ENCODE data around the gene IL17RE. TPM values are rescaled to one million over a fixed set of nuclear protein-coding genes. Genes with fewer than 3 reads are reported as not detected.
A peak's percentile ranks its signal among the peaks of the same experiment; 100 is the strongest.

Gene IL17RE
- total and polyA plus RNA-seq, 9 of the 15 experiments (the other 6 are each of a cell fraction or from before 2014, with no cell fraction given), result 0.32 to 1.9 (median 0.51) TPM; not detected in 4

DNA sequence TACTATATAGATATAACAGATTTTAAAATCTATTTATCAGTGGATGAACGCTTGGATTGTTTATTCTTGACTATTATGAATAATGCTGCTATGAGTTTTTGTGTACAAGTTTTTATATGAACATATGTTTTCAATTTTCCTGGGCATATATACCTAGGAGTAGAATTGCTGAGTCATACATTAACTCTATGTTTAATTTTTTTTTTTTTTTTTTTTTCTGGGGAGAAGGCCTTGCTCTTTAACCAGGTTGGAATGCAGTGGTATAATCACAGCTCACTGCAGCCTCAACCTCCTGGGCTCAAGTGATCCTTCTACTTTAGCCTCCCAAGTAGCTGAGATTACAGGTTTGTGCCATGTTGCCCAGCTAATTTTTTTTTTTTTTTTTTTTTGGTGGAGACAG, 31.7 kb upstream of the IL17RE start (continued):
- TF ChIP-seq NFXL1 (CRISPR knock-in tag; IDR thresholded peaks at IDR 0.05), result no peak
- TF ChIP-seq, protein P1, sequence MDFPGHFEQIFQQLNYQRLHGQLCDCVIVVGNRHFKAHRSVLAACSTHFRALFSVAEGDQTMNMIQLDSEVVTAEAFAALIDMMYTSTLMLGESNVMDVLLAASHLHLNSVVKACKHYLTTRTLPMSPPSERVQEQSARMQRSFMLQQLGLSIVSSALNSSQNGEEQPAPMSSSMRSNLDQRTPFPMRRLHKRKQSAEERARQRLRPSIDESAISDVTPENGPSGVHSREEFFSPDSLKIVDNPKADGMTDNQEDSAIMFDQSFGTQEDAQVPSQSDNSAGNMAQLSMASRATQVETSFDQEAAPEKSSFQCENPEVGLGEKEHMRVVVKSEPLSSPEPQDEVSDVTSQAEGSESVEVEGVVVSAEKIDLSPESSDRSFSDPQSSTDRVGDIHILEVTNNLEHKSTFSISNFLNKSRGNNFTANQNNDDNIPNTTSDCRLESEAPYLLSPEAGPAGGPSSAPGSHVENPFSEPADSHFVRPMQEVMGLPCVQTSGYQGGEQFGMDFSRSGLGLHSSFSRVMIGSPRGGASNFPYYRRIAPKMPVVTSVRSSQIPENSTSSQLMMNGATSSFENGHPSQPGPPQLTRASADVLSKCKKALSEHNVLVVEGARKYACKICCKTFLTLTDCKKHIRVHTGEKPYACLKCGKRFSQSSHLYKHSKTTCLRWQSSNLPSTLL (IDR thresholded peaks at IDR 0.05), result no peak
- TF ChIP-seq ESRRB (CRISPR knock-in tag; IDR thresholded peaks at IDR 0.05; ENCODE audit: borderline replicate concordance), result no peak
- peak; percentile 95 for TF ChIP-seq NFE2L1 (tag; IDR thresholded peaks at IDR 0.05; ENCODE audit: borderline replicate concordance, low read depth)
- TF ChIP-seq ADNP (tag; IDR thresholded peaks at IDR 0.05), result 0 out of 2 replicates have a peak, but pooled peaks have one; percentile 5
- TF ChIP-seq NBN (IDR thresholded peaks at IDR 0.05; ENCODE audit: low read depth), result 0 out of 2 replicates have a peak, but pooled peaks have one; percentile 14
- TF ChIP-seq, protein P2, sequence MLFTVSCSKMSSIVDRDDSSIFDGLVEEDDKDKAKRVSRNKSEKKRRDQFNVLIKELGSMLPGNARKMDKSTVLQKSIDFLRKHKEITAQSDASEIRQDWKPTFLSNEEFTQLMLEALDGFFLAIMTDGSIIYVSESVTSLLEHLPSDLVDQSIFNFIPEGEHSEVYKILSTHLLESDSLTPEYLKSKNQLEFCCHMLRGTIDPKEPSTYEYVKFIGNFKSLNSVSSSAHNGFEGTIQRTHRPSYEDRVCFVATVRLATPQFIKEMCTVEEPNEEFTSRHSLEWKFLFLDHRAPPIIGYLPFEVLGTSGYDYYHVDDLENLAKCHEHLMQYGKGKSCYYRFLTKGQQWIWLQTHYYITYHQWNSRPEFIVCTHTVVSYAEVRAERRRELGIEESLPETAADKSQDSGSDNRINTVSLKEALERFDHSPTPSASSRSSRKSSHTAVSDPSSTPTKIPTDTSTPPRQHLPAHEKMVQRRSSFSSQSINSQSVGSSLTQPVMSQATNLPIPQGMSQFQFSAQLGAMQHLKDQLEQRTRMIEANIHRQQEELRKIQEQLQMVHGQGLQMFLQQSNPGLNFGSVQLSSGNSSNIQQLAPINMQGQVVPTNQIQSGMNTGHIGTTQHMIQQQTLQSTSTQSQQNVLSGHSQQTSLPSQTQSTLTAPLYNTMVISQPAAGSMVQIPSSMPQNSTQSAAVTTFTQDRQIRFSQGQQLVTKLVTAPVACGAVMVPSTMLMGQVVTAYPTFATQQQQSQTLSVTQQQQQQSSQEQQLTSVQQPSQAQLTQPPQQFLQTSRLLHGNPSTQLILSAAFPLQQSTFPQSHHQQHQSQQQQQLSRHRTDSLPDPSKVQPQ (CRISPR knock-in tag; IDR thresholded peaks at IDR 0.05; ENCODE audit: borderline replicate concordance), result no peak
- TF ChIP-seq MAFF (IDR thresholded peaks at IDR 0.05; ENCODE audit: low read length), result peak; percentile 97
- TF ChIP-seq BACH1 (tag; IDR thresholded peaks at IDR 0.05), result peak; percentile 90
- TF ChIP-seq MAFG (tag; conservative IDR thresholded peaks at IDR 0.05), result peak; percentile 99
- no peak for TF ChIP-seq MIER1 (IDR thresholded peaks at IDR 0.05; ENCODE audit: low read depth)
- TF ChIP-seq EP300 (IDR thresholded peaks at IDR 0.05; ENCODE audit: low read length), result peak; percentile 21; the same call in 1 of the 2 replicates
- TF ChIP-seq HCFC1 (IDR thresholded peaks at IDR 0.05; ENCODE audit: low read depth, low read length), result no peak
- no peak for TF ChIP-seq DDX20 (tag; IDR thresholded peaks at IDR 0.05; ENCODE audit: low read depth)
- no peak for TF ChIP-seq NFYB (IDR thresholded peaks at IDR 0.05; ENCODE audit: extremely low read depth, insufficient read length)
- TF ChIP-seq ZNF217 (CRISPR knock-in tag; IDR thresholded peaks at IDR 0.05), result no peak
- TF ChIP-seq ARID2 (IDR thresholded peaks at IDR 0.05), result peak; percentile 43; the same call in 1 of the 2 replicates
- no peak for TF ChIP-seq ZNF57 (CRISPR knock-in tag; IDR thresholded peaks at IDR 0.05)
- peak; percentile 95 for TF ChIP-seq MAFK (IDR thresholded peaks at IDR 0.05; ENCODE audit: low read length)
- no peak for TF ChIP-seq E2F3 (CRISPR knock-in tag; IDR thresholded peaks at IDR 0.05)
- no peak for TF ChIP-seq SMAD3 (CRISPR knock-in tag; conservative IDR thresholded peaks at IDR 0.05)
- peak; percentile 85 for TF ChIP-seq ZNF384 (IDR thresholded peaks at IDR 0.05; ENCODE audit: low read depth, low read length)
- TF ChIP-seq SMARCE1 (IDR thresholded peaks at IDR 0.05), result peak; percentile 62
- 0 out of 4 replicates have a peak, but pooled peaks of 1 of the 2 experiments have one; percentile 36 for TF ChIP-seq MCM7 (IDR thresholded peaks at IDR 0.05)
- TF ChIP-seq, protein P3, sequence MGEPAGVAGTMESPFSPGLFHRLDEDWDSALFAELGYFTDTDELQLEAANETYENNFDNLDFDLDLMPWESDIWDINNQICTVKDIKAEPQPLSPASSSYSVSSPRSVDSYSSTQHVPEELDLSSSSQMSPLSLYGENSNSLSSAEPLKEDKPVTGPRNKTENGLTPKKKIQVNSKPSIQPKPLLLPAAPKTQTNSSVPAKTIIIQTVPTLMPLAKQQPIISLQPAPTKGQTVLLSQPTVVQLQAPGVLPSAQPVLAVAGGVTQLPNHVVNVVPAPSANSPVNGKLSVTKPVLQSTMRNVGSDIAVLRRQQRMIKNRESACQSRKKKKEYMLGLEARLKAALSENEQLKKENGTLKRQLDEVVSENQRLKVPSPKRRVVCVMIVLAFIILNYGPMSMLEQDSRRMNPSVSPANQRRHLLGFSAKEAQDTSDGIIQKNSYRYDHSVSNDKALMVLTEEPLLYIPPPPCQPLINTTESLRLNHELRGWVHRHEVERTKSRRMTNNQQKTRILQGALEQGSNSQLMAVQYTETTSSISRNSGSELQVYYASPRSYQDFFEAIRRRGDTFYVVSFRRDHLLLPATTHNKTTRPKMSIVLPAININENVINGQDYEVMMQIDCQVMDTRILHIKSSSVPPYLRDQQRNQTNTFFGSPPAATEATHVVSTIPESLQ (CRISPR knock-in tag; IDR thresholded peaks at IDR 0.05), result no peak
- TF ChIP-seq XRCC5 (IDR thresholded peaks at IDR 0.05; ENCODE audit: low read depth, low read length), result no peak

Measured in K562 (cell line).